GM12801 (cell line): ENCODE data around the gene TBXA2R.

Experiments used
- TF ChIP-seq, protein P1 (sequence below): IDR thresholded peaks from one replicate; pipeline ENCODE4 v1.5.1; 2011; ENCODE audit warnings: control low read depth; ENCODE audit not compliant: insufficient read length; ENCODE audit errors: extremely low read depth

Gene TBXA2R

DNA sequence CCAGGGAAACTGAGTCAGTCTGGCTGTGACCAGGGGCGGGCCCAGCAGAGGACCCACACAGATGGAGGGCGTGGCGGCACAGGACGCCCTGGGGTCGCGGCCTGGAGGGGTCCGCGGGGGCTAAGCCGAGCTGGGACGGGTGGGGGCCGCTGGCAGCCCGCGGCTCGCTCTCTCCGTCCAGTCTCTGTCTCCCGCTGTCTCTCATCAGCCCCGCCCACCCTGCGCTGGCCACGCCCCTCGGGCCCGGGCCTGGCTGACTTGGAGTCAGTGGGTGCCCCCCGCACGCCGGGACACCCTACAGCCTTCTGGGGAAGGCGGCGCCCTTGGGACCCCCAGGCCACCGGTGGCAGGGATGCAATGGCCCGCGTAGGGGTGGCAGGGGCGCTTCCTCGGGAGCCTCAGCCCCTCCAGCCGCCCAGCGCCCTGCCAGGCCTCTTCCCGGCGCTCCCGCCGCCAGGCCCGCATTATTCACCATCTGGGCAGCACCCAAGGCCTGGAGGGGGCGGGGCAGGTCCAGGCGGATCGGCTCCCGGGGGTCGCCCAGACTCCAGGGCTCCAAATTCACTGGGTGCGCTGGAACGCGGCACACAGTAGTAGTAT lies at the start of gene TBXA2R:
Gene TBXA2R (minus strand): TSS at position 186 of the 600 bp plus-strand sequence. CDS start 6,241 bp downstream, outside the sequence.
- TF ChIP-seq, protein P1, sequence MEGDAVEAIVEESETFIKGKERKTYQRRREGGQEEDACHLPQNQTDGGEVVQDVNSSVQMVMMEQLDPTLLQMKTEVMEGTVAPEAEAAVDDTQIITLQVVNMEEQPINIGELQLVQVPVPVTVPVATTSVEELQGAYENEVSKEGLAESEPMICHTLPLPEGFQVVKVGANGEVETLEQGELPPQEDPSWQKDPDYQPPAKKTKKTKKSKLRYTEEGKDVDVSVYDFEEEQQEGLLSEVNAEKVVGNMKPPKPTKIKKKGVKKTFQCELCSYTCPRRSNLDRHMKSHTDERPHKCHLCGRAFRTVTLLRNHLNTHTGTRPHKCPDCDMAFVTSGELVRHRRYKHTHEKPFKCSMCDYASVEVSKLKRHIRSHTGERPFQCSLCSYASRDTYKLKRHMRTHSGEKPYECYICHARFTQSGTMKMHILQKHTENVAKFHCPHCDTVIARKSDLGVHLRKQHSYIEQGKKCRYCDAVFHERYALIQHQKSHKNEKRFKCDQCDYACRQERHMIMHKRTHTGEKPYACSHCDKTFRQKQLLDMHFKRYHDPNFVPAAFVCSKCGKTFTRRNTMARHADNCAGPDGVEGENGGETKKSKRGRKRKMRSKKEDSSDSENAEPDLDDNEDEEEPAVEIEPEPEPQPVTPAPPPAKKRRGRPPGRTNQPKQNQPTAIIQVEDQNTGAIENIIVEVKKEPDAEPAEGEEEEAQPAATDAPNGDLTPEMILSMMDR: no peak

DNA sequence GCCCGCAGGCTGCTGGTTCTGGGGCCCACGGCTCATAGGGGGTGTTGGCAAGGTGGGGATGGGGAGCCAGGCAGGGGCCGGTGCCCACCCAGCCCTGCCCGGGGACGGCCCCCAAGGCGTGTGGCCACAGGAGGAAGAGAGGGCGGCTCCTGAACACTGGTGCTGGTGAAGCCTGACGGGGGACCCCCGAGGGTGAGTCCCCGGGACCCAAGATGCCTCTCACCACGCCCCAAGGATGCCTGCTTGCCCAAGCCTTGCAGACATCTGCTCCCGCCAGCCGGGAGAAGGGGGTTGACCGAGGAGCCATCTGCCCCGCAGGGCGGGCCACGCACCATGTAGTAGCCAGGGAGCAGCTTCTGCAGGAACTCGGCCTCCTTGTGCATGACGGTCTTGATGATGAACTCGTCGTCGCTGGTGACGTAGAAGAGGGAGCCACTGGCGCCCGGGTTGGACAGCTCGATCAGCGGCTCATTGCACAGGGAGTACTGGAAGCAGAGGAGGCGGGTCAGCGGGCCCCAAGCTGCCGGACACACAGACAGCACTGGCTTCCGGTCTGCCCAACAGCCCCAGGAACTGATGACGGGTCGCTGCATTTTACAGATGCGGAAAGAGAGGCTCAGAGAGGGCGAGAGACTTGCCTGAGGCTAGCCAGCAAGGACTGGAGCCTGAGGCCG lies 49.5 kb upstream of the TBXA2R start:
- TF ChIP-seq, protein P1: no peak

DNA sequence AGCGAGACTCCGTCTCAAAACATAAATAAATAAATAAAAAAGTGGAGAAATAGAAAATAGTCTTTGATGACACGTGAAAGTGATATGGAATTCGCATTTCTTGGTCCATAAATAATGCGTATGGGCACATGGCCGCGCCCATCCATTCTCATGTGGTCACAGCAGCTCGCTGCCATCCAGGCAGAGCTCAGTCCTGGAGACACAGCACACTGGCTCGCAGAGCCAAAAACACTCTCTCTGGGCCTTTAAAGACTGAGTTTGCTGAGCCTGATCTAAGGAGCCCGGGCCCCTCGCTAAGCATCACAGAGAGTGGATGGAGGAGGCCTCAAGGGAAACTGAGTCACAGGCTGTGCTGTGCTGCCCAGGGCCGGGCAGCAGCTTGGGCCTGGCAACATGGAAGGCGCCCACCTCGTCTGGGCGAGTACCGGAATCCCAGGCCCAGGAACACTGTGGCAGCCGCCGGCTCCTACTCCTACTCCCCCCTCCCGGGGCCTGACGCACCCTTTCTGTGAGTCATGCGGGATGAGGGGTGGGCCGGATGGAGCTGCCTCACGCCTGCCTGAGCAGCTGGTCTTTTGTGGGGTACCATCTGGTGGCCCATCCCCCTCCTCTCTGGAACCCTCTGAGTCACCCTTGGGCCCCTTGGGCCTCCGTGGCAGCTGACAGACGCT lies 48.9 kb upstream of the TBXA2R start:
- TF ChIP-seq, protein P1: no peak

DNA sequence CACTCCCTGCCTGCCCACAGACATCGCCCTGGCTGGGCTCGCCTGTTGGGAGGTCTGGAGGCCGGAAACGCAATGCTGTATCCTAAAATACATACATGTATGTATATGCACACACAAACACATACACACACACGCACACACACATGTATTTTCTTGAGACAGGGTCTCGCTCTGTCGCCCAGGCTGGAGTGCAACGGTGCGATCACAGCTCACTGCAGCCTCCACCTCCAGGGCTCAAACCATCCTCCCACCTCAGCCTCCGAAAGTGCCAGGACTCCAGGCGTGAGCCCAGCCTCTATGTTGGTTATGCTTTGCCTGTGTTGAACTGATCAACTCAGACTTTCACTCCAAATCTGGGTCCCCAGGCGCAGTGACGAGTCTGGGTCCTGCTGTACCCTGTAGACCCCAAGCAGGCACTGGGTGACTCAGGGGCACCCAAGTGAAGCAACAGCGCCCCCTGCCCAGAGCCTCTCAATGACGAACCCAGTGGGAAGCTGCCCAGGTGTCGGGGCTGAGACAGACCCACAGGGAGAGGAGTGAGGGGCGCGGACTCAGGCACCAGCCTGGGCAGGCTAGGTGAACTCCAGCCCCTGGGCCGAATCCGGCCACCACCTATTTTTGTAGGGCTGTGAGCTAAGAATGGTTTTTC lies 47.3 kb upstream of the TBXA2R start:
- TF ChIP-seq, protein P1: no peak

DNA sequence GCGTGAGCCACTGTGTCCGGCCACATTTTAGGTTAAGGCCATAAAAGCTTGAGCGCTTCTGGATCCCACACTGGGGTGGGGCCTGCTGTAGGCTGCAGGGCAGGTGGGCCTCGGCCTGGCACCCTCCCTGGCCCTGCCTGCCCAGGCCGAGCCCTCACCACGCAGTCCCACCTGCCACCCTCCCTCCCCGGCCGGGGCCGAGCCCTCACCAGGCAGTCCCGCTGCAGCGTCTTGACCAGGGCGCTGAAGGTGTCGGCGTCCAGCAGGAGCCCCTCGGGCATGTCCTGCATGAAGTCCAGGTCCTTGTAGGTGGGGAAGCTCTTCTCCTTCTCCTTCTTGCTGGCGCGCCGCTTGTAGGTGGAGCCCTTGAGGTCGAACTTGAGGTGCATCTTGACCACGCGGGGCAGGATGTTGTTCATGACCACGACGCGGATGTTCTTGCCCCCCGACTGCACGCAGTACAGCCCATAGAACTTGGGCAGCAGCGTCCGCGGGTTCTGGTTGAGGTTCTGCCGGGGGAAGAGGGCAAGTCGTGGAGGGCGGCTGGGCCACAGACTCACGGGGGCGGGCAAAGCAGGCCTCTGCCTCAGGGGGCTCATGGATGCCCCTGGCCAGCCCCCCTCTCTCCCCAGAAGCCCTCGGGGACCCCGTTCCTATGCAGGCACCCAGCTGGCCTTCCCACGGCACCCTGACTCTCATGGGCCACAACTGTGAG lies 46.6 kb upstream of the TBXA2R start:
- TF ChIP-seq, protein P1: no peak

DNA sequence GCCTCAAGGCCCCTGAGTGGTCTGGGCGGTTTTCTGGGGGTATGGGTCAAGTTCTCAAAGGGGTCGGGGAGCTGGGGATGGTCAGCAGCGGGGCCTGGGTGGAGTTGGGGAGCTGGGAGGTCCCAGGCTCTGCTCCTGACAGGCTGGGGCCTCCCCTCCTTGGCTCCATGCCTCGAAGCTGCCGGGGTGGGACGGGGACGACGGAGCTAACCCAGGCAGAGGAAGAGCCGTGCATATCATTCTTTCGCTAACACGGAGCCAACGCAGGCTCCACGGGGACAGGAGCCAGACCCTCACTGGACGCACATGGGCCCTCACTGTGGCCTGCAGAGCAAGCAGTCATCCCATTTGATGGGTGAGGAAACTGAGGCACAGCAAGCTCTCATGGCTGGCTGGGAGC lies 45.7 kb upstream of the TBXA2R start:
- TF ChIP-seq, protein P1: no peak
